Non-pigmented ciliary epithelial cell (primary cell): ENCODE results near the gene CBX5.
A peak's percentile ranks its signal among the peaks of the same experiment; 100 is the strongest.

Source experiments
- DNase-seq: peaks from one replicate; pipeline ENCODE4 v3.0.0-alpha.2; 2010; ENCODE audit warnings: low read depth

Gene CBX5

DNA sequence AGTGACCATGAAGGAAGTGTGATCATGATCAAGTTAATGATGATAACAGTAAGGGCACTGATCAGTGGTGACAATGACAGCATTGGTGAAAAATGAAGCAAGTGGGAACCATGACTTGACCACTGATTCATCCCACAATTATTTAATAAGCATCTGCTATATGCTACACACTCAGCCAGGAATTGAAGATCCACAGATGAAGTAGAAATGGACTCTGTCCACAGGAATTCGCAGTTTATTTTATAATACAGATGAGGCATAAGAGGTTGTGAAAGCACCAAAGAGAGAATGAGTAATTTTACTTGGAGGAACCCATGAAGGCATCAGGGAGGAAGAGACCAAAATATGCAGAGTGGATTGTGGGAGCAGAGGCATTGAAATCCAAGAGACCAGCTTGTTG, 57.3 kb downstream of the CBX5 start:
- peak; percentile 89 for DNase-seq

DNA sequence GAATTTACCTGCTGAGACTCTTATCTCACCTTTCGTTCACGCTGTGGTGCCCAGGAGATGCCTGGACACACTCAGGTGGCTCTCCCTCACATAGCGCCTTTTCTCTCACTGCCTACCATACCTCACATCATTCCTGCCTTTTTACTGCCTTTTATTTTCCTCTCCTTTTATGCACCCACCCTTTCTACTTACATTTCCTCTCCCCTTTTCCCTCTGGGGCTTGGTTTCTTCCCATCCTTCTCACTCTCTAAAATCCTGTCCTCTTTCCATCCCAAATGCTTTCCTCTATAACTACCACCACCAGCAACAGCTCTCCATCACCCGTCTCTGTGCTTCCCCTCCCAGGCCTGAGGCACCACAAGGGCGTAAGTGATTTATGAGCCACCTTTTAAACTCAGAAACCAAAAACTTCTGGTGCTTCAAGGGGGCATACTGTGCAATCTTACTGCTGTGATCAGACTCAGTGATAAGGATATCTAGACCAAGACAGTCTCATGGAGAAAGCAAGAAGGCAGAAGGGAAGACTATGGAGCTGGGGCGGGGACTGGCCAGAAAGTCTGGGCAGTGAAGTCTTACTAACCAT, 58.4 kb downstream of the CBX5 start:
- no peak for DNase-seq

DNA sequence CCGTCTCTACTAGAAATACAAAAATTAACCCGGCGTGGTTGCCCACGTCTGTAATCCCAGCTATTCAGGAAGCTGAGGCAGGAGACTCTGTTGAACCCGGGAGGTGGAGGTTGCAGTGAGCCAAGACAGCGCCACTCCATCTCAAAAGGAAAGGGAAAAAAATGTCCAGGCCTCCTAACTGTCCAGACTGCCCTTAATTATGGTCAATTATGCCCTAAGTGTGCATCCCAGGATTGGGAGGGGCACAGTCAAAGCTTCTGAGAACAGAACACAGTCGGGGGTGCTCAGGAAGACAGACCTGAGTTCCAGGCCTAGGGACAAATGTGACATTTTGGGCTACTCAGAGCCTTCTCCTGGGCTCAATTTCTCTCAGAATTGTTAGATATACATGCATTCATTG, 59.4 kb downstream of the CBX5 start:
- DNase-seq = no peak

DNA sequence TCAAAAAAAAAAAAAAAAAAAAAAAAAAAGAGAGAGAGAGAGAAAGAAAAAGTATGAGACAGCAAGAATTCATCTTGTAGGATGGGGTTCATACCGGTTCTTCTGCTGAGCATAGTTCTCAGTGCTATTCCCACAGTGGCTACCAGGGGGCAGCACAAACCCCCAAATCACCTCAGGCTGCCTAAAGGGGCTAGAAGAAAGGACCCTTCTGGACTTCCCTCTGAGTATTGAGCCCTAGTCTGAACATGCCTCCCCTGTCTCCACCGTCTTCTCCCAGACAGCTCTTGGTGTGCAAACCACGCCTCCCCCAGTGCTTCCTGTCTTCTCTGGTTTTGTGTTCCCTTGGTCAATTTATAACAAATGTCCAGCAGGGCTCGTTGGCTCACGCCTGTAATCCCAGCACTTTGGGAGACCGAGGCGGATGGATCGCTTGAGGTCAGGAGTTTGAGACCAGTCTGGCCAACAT, 59.8 kb downstream of the CBX5 start:
- DNase-seq = no peak

DNA sequence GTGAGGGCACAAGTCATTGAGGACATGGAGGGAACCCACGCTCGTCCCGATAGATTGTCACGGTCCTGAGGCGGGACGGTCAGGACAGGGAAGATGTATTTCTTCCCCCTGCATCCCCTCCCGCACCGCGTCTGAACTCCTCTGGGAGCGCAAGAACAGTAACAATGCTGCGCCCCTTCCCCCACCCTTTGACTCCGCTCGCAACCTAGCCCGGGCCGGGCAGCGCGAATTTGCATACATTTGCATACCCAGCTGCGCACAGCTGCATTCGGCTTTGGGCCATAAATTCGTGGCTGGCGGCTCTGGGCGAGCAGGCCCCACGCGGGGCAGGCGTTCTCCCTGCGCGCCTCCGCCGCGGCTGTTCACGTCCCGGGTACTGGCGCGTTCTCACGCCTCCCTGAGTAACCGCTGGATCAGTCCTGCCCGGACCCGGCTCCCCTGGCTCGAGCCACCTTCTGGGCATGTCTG, 62.1 kb downstream of the CBX5 start:
- DNase-seq = no peak

DNA sequence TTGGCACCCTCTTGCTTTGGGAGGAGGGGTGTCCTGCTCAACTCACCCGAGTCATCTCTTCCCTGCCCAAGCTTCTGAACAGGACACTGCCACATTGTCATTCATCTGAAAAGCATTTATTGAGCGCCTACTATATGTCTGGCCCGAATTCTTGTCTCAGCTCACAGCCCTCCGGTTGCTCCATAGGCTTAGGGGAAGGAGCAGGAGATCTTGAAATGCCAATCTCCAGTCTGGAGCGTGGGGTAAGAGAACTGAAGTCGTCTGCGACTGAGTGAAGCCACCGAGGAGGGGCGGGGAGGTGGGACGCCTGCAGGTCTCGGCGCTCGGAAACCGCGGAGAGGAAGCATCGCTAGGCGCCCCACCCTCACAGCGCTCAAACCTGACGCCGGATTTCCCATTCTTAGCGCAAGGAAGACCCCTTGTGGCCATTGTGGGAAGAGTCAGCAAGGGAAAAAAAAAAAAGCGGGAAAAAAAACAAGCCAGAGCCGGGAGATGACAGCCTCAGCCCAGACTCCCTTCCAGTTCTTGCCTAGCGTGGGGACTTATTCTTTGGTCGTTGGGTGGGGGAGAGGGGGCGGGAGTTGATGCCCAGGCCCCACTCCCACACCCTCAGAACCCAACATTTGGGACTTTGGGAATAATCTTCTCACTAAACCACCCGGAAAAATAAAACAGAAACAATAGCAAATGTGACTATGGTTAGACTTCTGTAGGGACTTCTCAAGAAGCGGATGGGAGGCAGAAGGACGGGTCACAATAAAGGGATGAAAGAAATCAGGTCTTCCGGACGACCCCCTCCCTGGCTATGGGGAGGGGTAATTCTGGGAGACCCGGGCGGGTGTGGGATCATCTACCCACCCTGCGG, 62.9 kb downstream of the CBX5 start:
- no peak for DNase-seq

DNA sequence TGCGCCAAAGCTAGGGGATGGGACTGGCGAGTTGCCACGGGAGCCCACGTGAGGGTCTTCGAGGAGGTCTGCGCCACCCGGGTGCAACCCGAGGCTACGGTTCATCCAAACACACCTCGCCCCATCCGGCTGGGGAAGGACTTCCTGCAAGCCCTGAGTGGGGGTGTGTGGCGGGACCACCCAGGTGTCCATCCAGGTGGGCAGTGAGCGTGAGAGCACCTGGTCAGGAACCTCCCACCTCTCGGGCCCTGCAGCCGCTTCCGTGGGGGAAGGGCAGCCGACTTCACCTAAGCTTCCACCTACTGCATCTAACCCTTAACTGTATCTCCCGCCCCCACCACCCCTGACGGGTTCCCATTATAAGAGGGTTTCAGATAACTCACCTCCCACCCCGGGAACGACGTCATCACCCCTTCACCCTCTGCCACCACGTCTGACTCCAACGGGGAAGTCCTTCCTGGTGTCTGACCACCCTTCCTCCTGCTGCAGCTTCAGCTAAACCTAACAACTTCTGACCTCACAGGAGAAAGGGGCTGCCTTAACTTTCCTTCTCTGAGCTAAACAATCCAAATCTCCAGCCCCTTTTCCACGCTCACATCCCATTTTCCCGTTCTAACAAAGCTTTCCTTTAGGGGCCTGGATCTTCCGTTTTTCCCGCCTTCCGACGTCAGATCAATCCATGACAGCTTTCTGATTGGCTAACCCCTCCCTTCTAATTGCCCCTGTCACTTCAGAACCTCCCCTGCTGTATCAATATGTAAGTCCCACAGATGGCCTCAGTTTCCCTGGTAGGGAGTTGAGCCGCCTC, 63.7 kb downstream of the CBX5 start:
- no peak for DNase-seq

DNA sequence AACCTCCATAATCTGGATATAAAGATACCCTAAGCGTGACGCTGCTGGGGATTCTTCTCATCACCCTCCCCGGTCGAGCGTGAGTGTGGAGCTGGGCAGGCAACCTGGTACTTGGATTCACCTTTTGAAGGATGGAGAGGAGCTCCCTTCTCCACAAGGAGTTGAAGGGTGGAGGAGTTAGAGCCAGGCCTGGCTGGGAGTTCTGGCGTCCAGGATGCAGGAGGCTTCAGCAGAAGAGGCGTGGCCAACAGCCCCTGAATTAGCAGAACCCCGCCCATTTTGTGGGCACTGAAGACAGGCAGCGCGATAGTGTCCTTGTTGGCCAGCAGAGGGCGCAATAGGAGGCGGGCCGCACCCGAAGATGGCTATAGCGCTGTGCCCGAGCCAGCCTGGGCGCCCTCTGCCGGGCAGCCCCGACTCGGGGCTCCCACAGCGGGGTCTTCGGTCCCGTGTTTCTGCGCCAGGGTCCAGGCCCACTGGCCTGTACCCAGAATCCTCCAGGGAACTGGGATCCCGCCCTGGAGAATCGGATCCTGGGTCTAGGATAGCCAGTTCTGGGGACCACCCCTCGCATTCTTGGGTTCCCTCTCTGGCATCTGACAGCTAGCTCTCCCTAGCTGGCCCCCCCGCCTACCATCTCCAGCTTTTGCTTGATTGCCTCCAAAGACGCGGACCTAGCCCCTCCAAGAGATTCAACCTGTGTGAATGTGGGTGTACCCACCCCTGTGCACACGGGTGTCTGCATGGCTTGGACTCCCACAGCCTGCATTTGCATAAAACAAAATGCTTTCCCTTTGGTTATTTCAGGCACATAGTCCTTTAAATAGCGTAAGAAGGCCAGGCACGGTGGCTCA, 65.1 kb downstream of the CBX5 start:
- peak; percentile 27 for DNase-seq

DNA sequence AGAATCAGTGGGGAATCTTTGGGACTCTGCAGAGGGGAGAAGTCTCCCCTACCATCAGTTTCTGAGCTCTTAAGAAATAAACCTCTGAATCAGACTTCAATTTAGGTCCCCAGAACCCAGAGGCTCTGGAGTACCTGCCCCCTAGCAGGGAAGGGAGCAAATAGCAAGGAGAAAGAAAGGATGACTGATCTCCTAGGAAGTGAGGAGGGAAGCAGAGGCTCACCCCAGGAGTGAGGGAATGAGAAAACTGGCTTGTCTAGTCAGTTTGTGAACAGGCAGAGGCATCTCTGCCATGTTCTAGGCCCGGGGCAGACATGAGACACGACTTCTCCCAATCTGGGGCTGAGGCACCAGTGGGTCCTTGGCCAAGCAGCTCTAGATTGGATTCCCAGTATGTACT, 66.8 kb downstream of the CBX5 start:
- no peak for DNase-seq

DNA sequence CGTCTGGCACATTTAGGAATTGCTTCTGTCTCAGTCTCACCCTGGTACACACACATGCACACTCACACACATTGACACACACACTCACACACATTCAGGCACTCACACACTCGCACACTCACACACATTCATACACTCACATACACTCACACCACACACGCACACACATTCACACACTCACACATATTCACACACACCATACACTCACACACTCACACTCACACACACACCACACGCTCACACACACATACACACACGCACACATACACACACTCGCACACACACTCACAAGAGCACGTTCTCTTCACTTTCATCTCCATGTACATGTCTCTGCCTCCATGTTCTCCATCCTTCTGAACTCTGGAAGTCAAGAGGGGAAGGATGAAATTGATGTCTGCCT, 68.0 kb downstream of the CBX5 start:
- DNase-seq = no peak

DNA sequence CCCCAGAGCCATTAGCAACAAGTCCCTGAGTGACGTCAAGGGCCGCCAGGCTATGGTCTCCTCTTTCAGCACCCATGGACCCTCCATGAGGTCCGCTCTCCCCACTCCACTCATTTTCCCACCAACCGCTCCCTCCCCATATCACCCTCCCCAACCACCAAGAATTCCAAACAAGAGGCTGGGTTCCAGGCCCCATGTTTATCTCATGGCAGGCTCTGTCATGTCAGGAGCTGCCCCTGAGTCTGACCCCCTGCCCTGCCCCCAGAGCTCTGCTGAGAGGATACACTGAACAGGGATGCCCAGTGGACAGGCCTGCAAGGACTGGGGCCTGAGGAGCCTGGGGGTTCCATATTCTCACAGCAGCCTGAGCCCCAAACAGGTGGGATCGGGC, 69.5 kb downstream of the CBX5 start:
- DNase-seq = no peak

DNA sequence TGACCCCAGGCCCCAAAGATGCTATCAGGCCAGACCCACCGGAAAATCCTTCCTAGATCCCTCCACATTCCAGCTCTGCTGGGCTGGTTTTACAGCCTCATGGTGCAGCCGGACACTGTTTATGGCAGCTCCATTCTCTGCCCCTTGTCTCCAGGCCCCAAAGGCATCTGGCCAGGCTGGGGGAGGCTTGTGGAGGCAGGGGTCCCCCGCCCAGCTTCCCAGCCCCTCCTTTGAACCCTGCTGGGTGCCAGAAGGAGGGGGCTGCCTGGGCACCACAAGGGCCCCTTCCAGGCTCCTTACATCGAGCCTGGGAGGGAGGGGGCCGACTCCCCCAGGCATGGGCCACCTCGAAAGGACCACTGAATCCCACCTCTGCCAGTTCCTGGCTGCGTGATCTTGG, 71.3 kb downstream of the CBX5 start:
- no peak for DNase-seq

DNA sequence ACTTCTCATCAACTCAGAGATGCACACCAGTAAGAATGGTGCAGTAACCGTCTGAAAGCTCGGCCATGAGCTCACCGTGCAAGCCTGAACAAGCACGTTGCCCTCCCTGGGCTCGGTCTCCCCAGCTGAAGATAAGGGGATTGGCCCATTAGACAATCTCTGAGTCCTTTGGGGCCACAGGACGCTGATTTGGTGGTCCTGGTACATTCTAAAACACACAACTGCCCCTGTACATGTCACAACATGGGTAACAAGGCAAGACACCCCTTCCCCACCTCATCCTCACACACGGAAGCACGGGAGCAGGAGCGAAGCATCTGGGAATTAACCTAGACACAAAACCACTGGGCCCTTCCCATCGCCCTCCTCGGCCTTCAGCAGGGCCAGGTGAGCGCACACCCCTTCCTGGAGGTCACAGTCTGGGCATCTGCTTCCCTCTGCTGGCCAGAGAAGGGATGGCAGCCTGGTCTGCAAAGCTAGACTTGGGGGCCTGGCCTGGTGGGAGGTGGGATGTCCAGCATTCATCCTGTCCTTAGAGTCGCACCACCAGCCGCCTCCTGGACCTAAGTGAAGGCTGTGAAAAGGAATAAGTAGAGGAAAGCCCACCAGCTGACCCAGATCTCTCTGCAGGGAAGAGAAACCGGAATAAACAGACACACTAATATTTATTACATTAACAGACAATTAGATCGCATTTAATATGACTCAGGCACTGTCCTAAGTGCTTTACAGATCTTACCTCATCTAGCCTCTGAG, 72.2 kb downstream of the CBX5 start:
- DNase-seq = no peak

DNA sequence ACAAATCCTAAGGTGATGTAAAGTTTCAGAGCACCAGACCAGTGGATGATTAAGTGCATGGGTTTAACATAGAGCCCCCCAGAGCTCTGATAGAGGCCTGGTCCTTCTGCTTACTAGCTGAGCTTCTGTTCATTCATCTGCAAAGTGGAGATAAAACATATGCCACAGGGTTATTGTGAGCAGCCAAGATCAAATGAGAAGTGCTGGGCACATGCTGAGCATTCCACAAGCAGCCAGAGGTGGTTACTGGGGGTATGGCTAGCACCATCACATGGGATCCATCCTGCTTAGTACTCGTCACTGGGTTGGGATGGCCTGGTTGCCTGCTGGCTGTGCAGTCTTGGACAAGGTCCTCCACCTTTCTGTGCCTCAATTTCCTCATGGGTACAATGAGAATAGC, 73.1 kb downstream of the CBX5 start:
- no peak for DNase-seq

DNA sequence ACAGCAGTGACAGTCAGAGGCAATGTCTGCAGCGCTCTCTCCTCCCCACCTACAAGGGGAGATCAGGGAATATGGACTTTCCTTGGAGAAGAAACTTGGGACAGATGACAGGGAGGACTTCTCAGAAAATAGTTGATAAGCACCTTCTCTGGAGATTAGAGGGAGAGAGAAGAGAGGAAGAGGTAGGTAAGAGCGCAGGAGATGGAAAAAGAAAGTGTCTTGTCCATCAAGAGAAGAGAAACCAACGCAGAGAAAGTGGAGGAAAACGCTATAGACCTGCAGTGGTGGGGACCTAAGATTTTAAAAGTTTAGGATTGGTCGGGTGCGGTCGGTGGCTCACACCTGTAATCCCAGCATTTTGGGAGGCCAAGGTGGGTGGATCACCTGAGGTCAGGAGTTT, 75.6 kb downstream of the CBX5 start:
- DNase-seq = no peak

DNA sequence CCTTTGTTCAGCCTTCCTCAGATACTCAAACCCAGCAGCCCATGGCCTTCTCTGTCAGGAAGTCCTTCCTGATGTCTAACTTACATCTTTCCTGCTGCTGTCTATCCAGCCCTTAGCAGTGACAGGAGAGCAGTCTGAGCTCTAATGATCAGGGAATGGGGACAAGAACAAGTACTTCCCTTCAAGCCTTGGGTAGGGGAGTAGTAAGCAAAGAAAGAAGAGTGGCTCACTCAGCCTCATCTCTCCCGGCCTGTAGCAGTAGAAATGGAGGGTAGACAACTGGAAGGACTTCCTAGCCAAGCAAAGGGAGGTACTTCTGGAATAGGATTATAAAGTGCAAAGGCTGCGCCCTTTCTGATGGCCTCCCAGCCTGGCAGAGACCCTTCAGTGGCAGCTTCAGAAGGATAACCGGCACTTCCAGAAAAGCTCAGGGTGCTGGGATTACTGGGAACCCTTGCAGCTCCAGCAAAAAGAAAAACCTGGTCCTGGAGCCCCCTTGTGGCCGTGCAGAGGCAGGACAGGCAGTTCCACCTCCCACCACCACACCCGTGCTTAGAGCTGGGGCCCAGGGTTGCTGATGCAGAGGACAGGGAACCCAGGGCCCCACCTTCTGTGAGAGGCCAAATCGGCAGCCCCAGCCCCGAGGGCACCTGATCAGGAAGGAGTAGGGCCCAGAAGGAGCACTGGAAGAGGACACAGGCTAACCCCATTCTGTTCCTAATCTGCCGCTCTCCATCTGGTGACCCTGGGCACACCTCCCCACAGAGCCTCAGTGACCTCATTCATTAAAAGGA, 78.7 kb downstream of the CBX5 start:
- no peak for DNase-seq

DNA sequence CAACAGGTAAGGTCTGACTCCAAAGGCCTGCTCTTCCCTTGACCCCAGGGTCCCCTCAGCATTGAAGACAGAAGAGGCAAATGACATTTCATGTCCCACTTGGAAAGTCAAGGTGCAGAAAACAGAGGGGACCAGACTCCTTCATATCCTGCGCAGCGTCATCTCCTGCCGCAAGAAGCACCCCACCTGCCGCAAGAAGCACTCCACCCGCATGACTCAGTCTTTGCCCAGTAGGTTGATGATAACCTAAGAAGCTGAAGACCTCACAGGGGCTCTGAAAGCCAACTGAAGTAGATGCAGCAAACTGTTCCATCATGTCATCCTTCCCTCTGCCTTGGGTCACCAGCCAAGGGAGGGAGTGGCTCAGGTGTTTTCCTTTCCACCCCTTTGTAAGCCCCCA, 79.5 kb downstream of the CBX5 start:
- DNase-seq = no peak

DNA sequence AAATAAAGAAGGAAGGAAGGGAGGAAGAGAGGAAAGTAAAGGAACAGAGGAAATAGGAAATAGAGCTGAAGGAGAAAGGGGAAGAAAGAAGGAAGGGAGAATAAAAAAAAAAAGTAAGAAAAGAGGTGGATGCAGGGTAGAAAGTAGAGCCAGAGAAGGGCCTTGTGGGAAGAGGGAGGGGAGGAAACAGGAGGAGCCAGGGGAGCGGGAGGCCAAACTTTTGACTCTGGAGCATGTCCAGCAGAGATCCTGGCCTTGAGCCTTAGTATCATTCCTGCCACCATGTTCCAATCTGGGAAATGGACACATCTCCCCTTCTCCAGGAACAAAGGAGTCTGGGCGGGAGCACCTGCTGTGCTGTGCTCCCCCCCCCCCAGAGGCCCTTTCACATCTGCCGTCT, 80.0 kb downstream of the CBX5 start:
- no peak for DNase-seq

DNA sequence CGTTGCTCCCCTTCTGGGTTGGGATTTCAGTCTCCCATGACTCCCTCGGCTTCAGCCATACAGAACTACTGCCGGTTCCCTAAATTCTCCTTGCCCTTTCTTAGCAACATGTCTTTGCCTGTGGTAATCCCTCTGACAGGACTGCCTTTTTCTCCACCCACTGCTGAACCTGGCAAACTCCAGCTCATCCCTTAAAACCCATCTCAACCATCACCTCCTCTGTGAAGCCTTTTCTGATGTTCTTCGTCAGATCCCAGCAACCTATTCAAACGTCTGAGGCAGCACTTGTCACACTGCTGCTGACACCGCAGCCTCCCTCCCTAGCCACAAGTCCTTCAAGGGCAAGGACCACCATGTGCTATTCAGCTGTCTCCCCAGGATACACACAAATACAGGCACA, 80.9 kb downstream of the CBX5 start:
- DNase-seq = no peak

DNA sequence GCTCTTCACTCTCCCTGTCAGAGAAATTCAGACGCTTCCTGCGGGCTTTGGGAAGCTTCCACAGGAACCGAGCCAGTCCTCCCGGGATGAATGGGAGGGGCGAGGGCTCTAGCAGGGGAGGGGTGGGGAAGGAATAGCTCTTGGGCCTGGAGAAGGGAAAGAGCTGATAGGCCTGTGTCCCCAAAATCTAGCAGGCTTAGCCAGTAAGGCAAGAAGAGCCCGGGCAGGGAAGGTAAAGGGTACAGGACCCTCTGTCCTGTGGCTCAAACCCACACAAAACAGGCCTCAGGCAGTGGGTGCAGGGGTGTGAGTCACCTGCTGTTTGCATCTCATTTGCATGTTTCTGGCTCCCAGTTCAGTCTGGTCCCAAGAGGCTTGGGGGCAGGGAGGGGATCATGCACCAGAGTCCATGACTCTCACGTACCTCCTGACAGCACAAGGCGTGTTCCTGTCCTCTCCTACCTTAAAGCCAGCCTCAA, 82.5 kb downstream of the CBX5 start:
- no peak for DNase-seq
